ENCODE measurements around the gene DMD. TPM values are rescaled to one million over a fixed set of nuclear protein-coding genes. Genes with fewer than 3 reads are reported as not detected.

The DMD gene
- total RNA-seq, 1 donor from 2014 or later = 23.9 TPM

DNA sequence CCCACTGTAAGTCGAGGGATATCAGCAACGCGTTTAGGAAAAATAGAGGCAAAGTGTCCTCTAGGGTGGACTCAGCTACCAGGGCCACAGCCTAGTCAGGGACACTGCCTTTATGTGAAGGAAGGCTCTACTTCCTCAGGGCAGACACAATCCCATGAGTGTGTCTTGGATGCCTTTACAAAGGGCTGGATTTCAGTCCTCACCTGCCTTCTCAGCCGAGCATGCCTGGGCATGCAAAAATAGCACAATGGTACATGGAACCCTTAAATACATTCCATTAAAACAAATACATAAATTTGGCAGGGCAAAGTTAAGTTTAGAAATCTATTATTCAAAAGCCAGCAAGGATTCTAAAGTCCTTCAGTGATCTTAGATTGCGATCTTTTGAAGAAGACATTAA is 51.1 kb downstream of the DMD start:
- no peak overlapping the region for H3K4me3 Mint-ChIP-seq (ENCODE audit: low read depth)
- H3K27me3 Mint-ChIP-seq = no peaks in the 10 kb centered on the region
- no peaks in the 10 kb centered on the region for H3K36me3 Mint-ChIP-seq (ENCODE audit: insufficient read depth)
- H3K27ac Mint-ChIP-seq = no peak overlapping the region
- no peak for DNase-seq (ENCODE audit: low spot score, unreplicated experiment)
- TF ChIP-seq, protein P1, sequence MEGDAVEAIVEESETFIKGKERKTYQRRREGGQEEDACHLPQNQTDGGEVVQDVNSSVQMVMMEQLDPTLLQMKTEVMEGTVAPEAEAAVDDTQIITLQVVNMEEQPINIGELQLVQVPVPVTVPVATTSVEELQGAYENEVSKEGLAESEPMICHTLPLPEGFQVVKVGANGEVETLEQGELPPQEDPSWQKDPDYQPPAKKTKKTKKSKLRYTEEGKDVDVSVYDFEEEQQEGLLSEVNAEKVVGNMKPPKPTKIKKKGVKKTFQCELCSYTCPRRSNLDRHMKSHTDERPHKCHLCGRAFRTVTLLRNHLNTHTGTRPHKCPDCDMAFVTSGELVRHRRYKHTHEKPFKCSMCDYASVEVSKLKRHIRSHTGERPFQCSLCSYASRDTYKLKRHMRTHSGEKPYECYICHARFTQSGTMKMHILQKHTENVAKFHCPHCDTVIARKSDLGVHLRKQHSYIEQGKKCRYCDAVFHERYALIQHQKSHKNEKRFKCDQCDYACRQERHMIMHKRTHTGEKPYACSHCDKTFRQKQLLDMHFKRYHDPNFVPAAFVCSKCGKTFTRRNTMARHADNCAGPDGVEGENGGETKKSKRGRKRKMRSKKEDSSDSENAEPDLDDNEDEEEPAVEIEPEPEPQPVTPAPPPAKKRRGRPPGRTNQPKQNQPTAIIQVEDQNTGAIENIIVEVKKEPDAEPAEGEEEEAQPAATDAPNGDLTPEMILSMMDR (IDR thresholded peaks at IDR 0.05; ENCODE audit: unreplicated experiment) = no peak
- H3K4me1 Mint-ChIP-seq (ENCODE audit: low read depth) = peaks cover 8% of the 10 kb centered on the region
- no peaks in the 10 kb centered on the region for H3K9me3 Mint-ChIP-seq (ENCODE audit: low read depth)

DNA sequence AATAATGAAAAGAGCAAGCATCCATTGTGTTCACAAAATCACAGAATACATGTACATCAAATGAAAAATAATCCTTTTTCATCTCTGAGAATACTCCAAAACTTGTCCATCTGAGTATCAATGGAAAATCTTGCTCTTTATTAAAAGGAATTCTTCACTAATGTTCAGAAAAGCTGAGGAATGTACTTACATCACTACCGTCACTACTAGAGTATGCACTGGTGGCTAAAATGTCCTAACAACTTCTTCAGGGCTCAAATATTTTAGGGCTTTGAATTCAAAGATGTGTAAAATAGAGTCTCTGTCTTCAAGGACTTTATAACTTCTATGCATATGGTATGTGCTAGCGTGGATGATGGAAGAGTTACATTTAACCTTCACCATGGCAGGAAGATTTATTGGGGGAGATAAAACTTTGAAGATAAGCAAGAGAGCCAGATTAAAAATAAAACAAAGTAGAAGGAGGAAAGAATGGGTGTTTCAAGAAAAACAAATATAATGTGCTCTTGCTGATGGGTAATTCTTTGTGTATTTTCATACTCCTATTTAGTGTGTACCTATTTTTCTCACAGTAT is 55.1 kb downstream of the DMD start:
- no peak overlapping the region for H3K27ac Mint-ChIP-seq
- no peak for DNase-seq (ENCODE audit: low spot score, unreplicated experiment)
- no peaks in the 10 kb centered on the region for H3K27me3 Mint-ChIP-seq
- TF ChIP-seq, protein P1 (IDR thresholded peaks at IDR 0.05; ENCODE audit: unreplicated experiment) = no peak
- H3K36me3 Mint-ChIP-seq (ENCODE audit: insufficient read depth) = no peaks in the 10 kb centered on the region
- H3K9me3 Mint-ChIP-seq (ENCODE audit: low read depth) = no peaks in the 10 kb centered on the region
- no peak overlapping the region for H3K4me3 Mint-ChIP-seq (ENCODE audit: low read depth)
- peaks cover 8% of the 10 kb centered on the region for H3K4me1 Mint-ChIP-seq (ENCODE audit: low read depth)

- no peaks in the 10 kb centered on the region for H3K27me3 Mint-ChIP-seq
- TF ChIP-seq, protein P1 (IDR thresholded peaks at IDR 0.05; ENCODE audit: unreplicated experiment) = no peak
- no peak overlapping the region for H3K4me3 Mint-ChIP-seq (ENCODE audit: low read depth)
- no peak for DNase-seq (ENCODE audit: low spot score, unreplicated experiment)
- H3K27ac Mint-ChIP-seq = no peak overlapping the region
- no peaks in the 10 kb centered on the region for H3K36me3 Mint-ChIP-seq (ENCODE audit: insufficient read depth)
- no peaks in the 10 kb centered on the region for H3K9me3 Mint-ChIP-seq (ENCODE audit: low read depth)
- peaks cover 4% of the 10 kb centered on the region for H3K4me1 Mint-ChIP-seq (ENCODE audit: low read depth)
Measured at GRCh38 chrX:33149580-33149979, 61.8 kb downstream of the DMD start.

- Mint-ChIP-seq H3K4me1 (ENCODE audit: low read depth) (peaks cover 4% of the 10 kb centered on the region), H3K9me3 (ENCODE audit: low read depth) (no peaks in the 10 kb centered on the region), H3K27ac (no peak overlapping the region), H3K36me3 (ENCODE audit: insufficient read depth) (no peaks in the 10 kb centered on the region), H3K4me3 (ENCODE audit: low read depth) (no peak overlapping the region), H3K27me3 (no peaks in the 10 kb centered on the region)
- TF ChIP-seq, protein P1 (IDR thresholded peaks at IDR 0.05; ENCODE audit: unreplicated experiment) = no peak
- DNase-seq (ENCODE audit: low spot score, unreplicated experiment) = no peak
Measured at GRCh38 chrX:33149085-33149484, 62.3 kb downstream of the DMD start.

GRCh38 chrX:33142331-33142730 is 69.0 kb downstream of the DMD start:
- H3K9me3 Mint-ChIP-seq (ENCODE audit: low read depth) = no peaks in the 10 kb centered on the region
- H3K4me1 Mint-ChIP-seq (ENCODE audit: low read depth) = no peaks in the 10 kb centered on the region
- H3K27ac Mint-ChIP-seq = no peak overlapping the region
- H3K36me3 Mint-ChIP-seq (ENCODE audit: insufficient read depth) = no peaks in the 10 kb centered on the region
- H3K4me3 Mint-ChIP-seq (ENCODE audit: low read depth) = no peak overlapping the region
- DNase-seq (ENCODE audit: low spot score, unreplicated experiment) = no peak
- H3K27me3 Mint-ChIP-seq = no peaks in the 10 kb centered on the region
- TF ChIP-seq, protein P1 (IDR thresholded peaks at IDR 0.05; ENCODE audit: unreplicated experiment) = no peak
